Ascending aorta (tissue), 2 donors: ENCODE results near the gene SDK2. TPM values are rescaled to one million over a fixed set of nuclear protein-coding genes. Genes with fewer than 3 reads are reported as not detected.

Experiments
- DNase-seq, 2 donors: peaks; one replicate each; pipeline ENCODE4 v3.0.0-alpha.2; 2019; ENCODE audit warnings: low spot score in 2 of 2
- H3K27ac ChIP-seq, 2 donors: fragments of 200-600 bp; sonication (generic); one replicate each; pipeline ENCODE4 v1.5.1; 2016 to 2017; ENCODE audit warnings: mild to moderate bottlenecking in 1 of 2
- H3K27me3 ChIP-seq: fragments of 200-600 bp; sonication (generic); one replicate; pipeline ENCODE4 v1.5.1; 2017
- H3K36me3 ChIP-seq, 2 donors: fragments of 200-600 bp; sonication (generic); one replicate each; pipeline ENCODE4 v1.5.1; 2016
- H3K4me1 ChIP-seq, 2 donors: fragments of 200-600 bp; sonication (generic); one replicate each; pipeline ENCODE4 v1.5.1; 2016 to 2017; ENCODE audit warnings: mild to moderate bottlenecking in 1 of 2
- H3K4me3 ChIP-seq, 2 donors: fragments of 200-600 bp; sonication (generic); one replicate each; pipeline ENCODE4 v1.5.1; 2016 to 2017; ENCODE audit warnings: mild to moderate bottlenecking in 1 of 2
- H3K9me3 ChIP-seq, 2 donors: fragments of 200-600 bp; sonication (generic); one replicate each; pipeline ENCODE4 v1.5.1; 2016
- CTCF ChIP-seq, 3 experiments: fragments of 200-600 bp in 2 of 3; fragments of 450-650 bp in 1 of 3; sonication (generic) in 2 of 3; IDR thresholded peaks; one replicate each; pipeline ENCODE4 v1.5.1; 2016 to 2019; ENCODE audit warnings: antibody characterized with exemption in 3 of 3, mild to moderate bottlenecking in 1 of 3, moderate library complexity in 1 of 3
- intact Hi-C: fragments of 100-400 bp; cut with DNase I; formaldehyde crosslinking; loops from one replicate; pipeline ENCODE4 v1.15.1; 2023
- total RNA-seq: library from RNA; depleted of rRNA; stranded (reverse); fragments of >200 nt; gene quantifications from one replicate; pipeline ENCODE4 v1.1.0, GENCODE V29; 2016

Gene SDK2
- total RNA-seq, 1 donor from 2014 or later = 8.1 TPM

GRCh38 chr17:73679476-73679875 lies 35.2 kb upstream of the SDK2 start:
- intact Hi-C loops = no loop called here
- Histone ChIP-seq H3K9me3 (peaks cover 0 to 5% of the 10 kb centered on the region in 2 donors), H3K36me3 (no peaks in the 10 kb centered on the region), H3K27me3 (no peaks in the 10 kb centered on the region), H3K27ac (no peak overlapping the region), H3K4me3 (no peak overlapping the region), H3K4me1 (no peaks in the 10 kb centered on the region)
- DNase-seq = no peak
- no peak for TF ChIP-seq CTCF (IDR thresholded peaks at IDR 0.05)

GRCh38 chr17:73678999-73679398 lies 34.8 kb upstream of the SDK2 start:
- Histone ChIP-seq H3K27me3 (no peaks in the 10 kb centered on the region), H3K36me3 (no peaks in the 10 kb centered on the region), H3K27ac (no peak overlapping the region), H3K9me3 (peaks cover 0 to 5% of the 10 kb centered on the region in 2 donors), H3K4me1 (no peaks in the 10 kb centered on the region), H3K4me3 (no peak overlapping the region)
- no peak for DNase-seq
- intact Hi-C loops = no loop called here
- no peak for TF ChIP-seq CTCF (IDR thresholded peaks at IDR 0.05)

GRCh38 chr17:73669771-73670170 lies 25.5 kb upstream of the SDK2 start:
- no peak for TF ChIP-seq CTCF (IDR thresholded peaks at IDR 0.05)
- H3K4me1 ChIP-seq = no peaks in the 10 kb centered on the region

GRCh38 chr17:73667181-73667959 lies 23.1 kb upstream of the SDK2 start:
- no peaks in the 10 kb centered on the region for H3K4me1 ChIP-seq
- no peaks in the 10 kb centered on the region for H3K27me3 ChIP-seq
- no peak for TF ChIP-seq CTCF (IDR thresholded peaks at IDR 0.05)
- no peaks in the 10 kb centered on the region for H3K36me3 ChIP-seq
- H3K4me3 ChIP-seq = no peak overlapping the region
- no peak for DNase-seq
- peaks cover 0 to 11% of the 10 kb centered on the region in 2 donors for H3K9me3 ChIP-seq
- no peak overlapping the region for H3K27ac ChIP-seq
- intact Hi-C loops = no loop called here

More at GRCh38 chr17:73669771-73670170, 25.5 kb upstream of the SDK2 start:
- Histone ChIP-seq H3K27me3 (no peaks in the 10 kb centered on the region), H3K27ac (no peak overlapping the region), H3K9me3 (peaks cover 0 to 11% of the 10 kb centered on the region in 2 donors), H3K36me3 (no peaks in the 10 kb centered on the region), H3K4me3 (no peak overlapping the region)
- no peak for DNase-seq
- intact Hi-C loops = no loop called here

GRCh38 chr17:73663614-73664013 lies 19.4 kb upstream of the SDK2 start:
- no peak overlapping the region for H3K4me3 ChIP-seq
- no peaks in the 10 kb centered on the region for H3K9me3 ChIP-seq
- H3K27ac ChIP-seq = no peak overlapping the region
- intact Hi-C loops = no loop called here
- TF ChIP-seq CTCF (IDR thresholded peaks at IDR 0.05) = no peak
- no peaks in the 10 kb centered on the region for H3K4me1 ChIP-seq
- no peak for DNase-seq
- no peaks in the 10 kb centered on the region for H3K36me3 ChIP-seq
- H3K27me3 ChIP-seq = no peaks in the 10 kb centered on the region
